Ishikawa (cell line): ENCODE measurements around the gene MUC4.

Source experiments
- CEBPB ChIP-seq: IDR thresholded peaks from 2 replicates; pipeline ENCODE4 v1.6.1; 2012
- CREB1 ChIP-seq: IDR thresholded peaks from 2 replicates; pipeline ENCODE4 v1.6.1; 2012; ENCODE audit warnings: low read depth
- EGR1 ChIP-seq: IDR thresholded peaks from 2 replicates; pipeline ENCODE4 v1.6.1; 2012
- EP300 ChIP-seq: IDR thresholded peaks from 2 replicates; pipeline ENCODE4 v1.6.1; 2012; ENCODE audit warnings: borderline replicate concordance
- FOXM1 ChIP-seq: IDR thresholded peaks from 2 replicates; pipeline ENCODE4 v1.6.1; 2012; ENCODE audit warnings: low read depth, borderline replicate concordance
- MAX ChIP-seq: IDR thresholded peaks from 2 replicates; pipeline ENCODE4 v1.6.1; 2012
- NFIC ChIP-seq: IDR thresholded peaks from 2 replicates; pipeline ENCODE4 v1.6.1; 2012
- RAD21 ChIP-seq: IDR thresholded peaks from 2 replicates; pipeline ENCODE4 v1.6.1; 2012; ENCODE audit warnings: low read depth
- REST ChIP-seq: IDR thresholded peaks from 2 replicates; pipeline ENCODE4 v1.6.1; 2012; ENCODE audit warnings: low read depth, mild to moderate bottlenecking
- TAF1 ChIP-seq: IDR thresholded peaks from 2 replicates; pipeline ENCODE4 v1.6.1; 2012; ENCODE audit warnings: low read depth, mild to moderate bottlenecking
- TCF12 ChIP-seq: IDR thresholded peaks from 2 replicates; pipeline ENCODE4 v1.6.1; 2012; ENCODE audit warnings: low read depth
- TEAD4 ChIP-seq: IDR thresholded peaks from 2 replicates; pipeline ENCODE4 v1.6.1; 2012
- USF1 ChIP-seq: IDR thresholded peaks from 2 replicates; pipeline ENCODE4 v1.6.1; 2012
- YY1 ChIP-seq: IDR thresholded peaks from 2 replicates; pipeline ENCODE4 v1.6.1; 2012; ENCODE audit warnings: low read depth
- ZBTB7A ChIP-seq: IDR thresholded peaks from 2 replicates; pipeline ENCODE4 v1.6.1; 2012; ENCODE audit warnings: low read depth

Gene MUC4

GRCh38 chr3:195805181-195805580 lies 6.5 kb downstream of the MUC4 start:
- TF ChIP-seq EGR1 (no peak), MAX (no peak), REST (no peak), TEAD4 (no peak), YY1 (no peak), TAF1 (no peak)

GRCh38 chr3:195803289-195803908 lies 8.3 kb downstream of the MUC4 start:
- TF ChIP-seq YY1 = no peak
- 0 out of 2 replicates have a peak, but pooled peaks have one; percentile 38 for TF ChIP-seq ZBTB7A

GRCh38 chr3:195802795-195803194 lies 8.9 kb downstream of the MUC4 start:
- no peak for TF ChIP-seq REST

- no peak for TF ChIP-seq EGR1
- no peak for TF ChIP-seq CEBPB
- no peak for TF ChIP-seq TCF12
- TF ChIP-seq EP300 = no peak
- TF ChIP-seq USF1 = no peak
- no peak for TF ChIP-seq NFIC
- no peak for TF ChIP-seq FOXM1
- no peak for TF ChIP-seq TAF1
- TF ChIP-seq MAX = no peak
- TF ChIP-seq TEAD4 = no peak
- TF ChIP-seq RAD21 = no peak
- TF ChIP-seq CREB1 = no peak
- TF ChIP-seq ZBTB7A = no peak
- no peak for TF ChIP-seq REST
Observed at GRCh38 chr3:195802261-195802701, 9.4 kb downstream of the MUC4 start.

- TF ChIP-seq TAF1 (no peak), CREB1 (no peak), TCF12 (no peak), REST (no peak), MAX (no peak), RAD21 (no peak), FOXM1 (no peak), TEAD4 (no peak), YY1 (no peak), ZBTB7A (no peak), EP300 (no peak), CEBPB (no peak), EGR1 (no peak), USF1 (no peak), NFIC (no peak)
Observed at GRCh38 chr3:195801251-195802183, 10.2 kb downstream of the MUC4 start.
